CD8-positive, alpha-beta memory T cell (primary cell): ENCODE results near the gene ZNF584. TPM values are rescaled to one million over a fixed set of nuclear protein-coding genes. Genes with fewer than 3 reads are reported as not detected.

ENCODE experiments used
- CTCF ChIA-PET: fragments of 350-600 bp; sonication (Branson Sonifier 250); formaldehyde crosslinking; loops from one replicate; lab custom pipeline; 2021; ENCODE audit warnings: antibody characterized with exemption; lab: Charles Lee
- POLR2A ChIA-PET: fragments of 350-600 bp; sonication (Branson Sonifier 250); formaldehyde crosslinking; loops from one replicate; lab custom pipeline; 2021; ENCODE audit warnings: antibody characterized with exemption; lab: Charles Lee
- DNase-seq, 5 donors: peaks; one replicate each; pipeline versions ENCODE4 v3.0.0 to v3.0.0-alpha.2; 2020 to 2022; ENCODE audit warnings: mixed read lengths in 1 of 5
- H3K27ac ChIP-seq: one replicate; pipeline ENCODE4 v1.7.0; 2013; ENCODE audit warnings: low read depth, mild to moderate bottlenecking, low read length, moderate library complexity
- H3K27me3 ChIP-seq: 2 replicates; pipeline ENCODE4 v1.7.0; 2013; ENCODE audit warnings: low read length, mild to moderate bottlenecking; ENCODE audit not compliant: insufficient read depth, poor library complexity, severe bottlenecking
- H3K36me3 ChIP-seq: 2 replicates; pipeline ENCODE4 v1.7.0; 2013; ENCODE audit warnings: mild to moderate bottlenecking, low read length, moderate library complexity; ENCODE audit not compliant: insufficient read depth
- H3K4me1 ChIP-seq: 2 replicates; pipeline ENCODE4 v1.7.0; 2013; ENCODE audit warnings: mild to moderate bottlenecking, low read length, moderate library complexity; ENCODE audit not compliant: insufficient read depth
- H3K4me3 ChIP-seq: 2 replicates; pipeline ENCODE4 v1.7.0; 2013; ENCODE audit warnings: mild to moderate bottlenecking, low read length
- H3K9me3 ChIP-seq: 2 replicates; pipeline ENCODE4 v1.7.0; 2013; ENCODE audit warnings: mild to moderate bottlenecking, low read length
- H3K27ac Mint-ChIP-seq, 8 donors: one replicate each; pipeline ENCODE4 v1.8.0; 2020 to 2021; ENCODE audit warnings: mixed read lengths in 8 of 8, mild to moderate bottlenecking in 6 of 8, inconsistent platforms in 3 of 8, moderate library complexity in 3 of 8
- H3K27me3 Mint-ChIP-seq, 2 donors: one replicate each; pipeline ENCODE4 v1.8.0; 2020 to 2021; ENCODE audit warnings: mixed read lengths in 2 of 2, mild to moderate bottlenecking in 1 of 2, moderate library complexity in 1 of 2
- H3K36me3 Mint-ChIP-seq, 3 donors: one replicate each; pipeline ENCODE4 v1.8.0; 2020 to 2021; ENCODE audit warnings: mixed read lengths in 3 of 3, inconsistent platforms in 1 of 3, mild to moderate bottlenecking in 1 of 3
- H3K4me1 Mint-ChIP-seq, 3 donors: one replicate each; pipeline ENCODE4 v1.8.0; 2020 to 2021; ENCODE audit warnings: mixed read lengths in 3 of 3, inconsistent platforms in 1 of 3, mild to moderate bottlenecking in 1 of 3
- H3K4me3 Mint-ChIP-seq, 7 donors: one replicate each; pipeline ENCODE4 v1.8.0; 2020 to 2021; ENCODE audit warnings: mixed read lengths in 7 of 7, mild to moderate bottlenecking in 6 of 7, moderate library complexity in 4 of 7, inconsistent platforms in 2 of 7
- H3K9me3 Mint-ChIP-seq, 5 donors: one replicate each; pipeline ENCODE4 v1.8.0; 2020 to 2022; ENCODE audit warnings: mixed read lengths in 5 of 5, mild to moderate bottlenecking in 3 of 5, moderate library complexity in 2 of 5, inconsistent platforms in 1 of 5
- polyA plus RNA-seq: library from polyadenylated mRNA; unstranded; fragments of 300-500 nt; fragmentation: Illumina TruSeq; gene quantifications from one replicate; pipeline ENCODE4 v1.2.3, GENCODE V29; 2021
- total RNA-seq, 2 experiments: library from RNA; stranded (reverse); gene quantifications; one replicate each; pipeline ENCODE4 v1.2.3, GENCODE V29; 2021

Gene ZNF584
- total and polyA plus RNA-seq, 3 experiments from 2014 or later = 7.5 to 22.6 (median 20.9) TPM

DNA sequence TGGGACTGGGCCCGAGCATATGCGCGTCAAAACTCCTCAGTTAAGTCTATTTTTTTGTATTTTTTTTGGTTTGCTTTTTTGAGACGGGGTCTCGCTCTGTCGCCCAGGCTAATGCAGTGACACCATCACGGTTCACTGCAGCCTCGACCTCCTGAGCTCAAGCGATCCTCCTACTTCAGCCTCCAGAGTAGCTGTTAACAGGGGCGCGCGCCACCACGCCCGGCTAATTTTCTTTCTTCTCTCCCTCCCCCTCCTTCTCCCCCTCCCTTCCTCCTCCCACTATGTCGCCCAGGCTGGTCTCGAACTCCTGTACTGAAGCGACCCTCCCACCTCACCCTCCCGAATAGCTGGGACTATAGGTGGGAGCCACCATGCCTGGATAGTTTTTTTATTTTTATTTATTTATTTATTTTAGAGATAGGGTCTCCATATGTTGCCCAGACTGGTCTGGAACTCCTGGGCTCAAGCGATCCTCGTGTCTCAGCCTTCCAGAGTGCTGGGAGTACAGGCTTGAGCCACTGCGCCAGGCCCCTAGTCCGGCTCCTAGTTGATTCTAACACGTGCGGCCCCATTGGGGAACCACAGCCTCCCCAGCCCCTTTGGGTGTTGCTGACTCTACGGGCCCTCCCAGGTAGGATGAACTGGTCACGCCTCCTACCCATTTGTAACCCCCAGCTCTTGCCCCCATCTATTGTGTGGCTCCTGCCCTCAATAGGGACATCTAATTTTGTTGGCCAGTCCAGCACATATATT, 26.8 kb upstream of the ZNF584 start:
- H3K36me3 Mint-ChIP-seq = peaks cover 0 to 6% (median 0%) of the 10 kb centered on the region in 3 donors
- no peaks in the 10 kb centered on the region for H3K9me3 ChIP-seq
- DNase-seq = no peak
- H3K27ac ChIP-seq = peak overlapping the region; percentile 80
- POLR2A ChIA-PET = interaction anchor here (0.5 to 1.4 kb wide), 4 partner anchors 19 to 803 kb away, joined by 3 to 11 read pairs (median 3); partner anchors contain the start of genes ZNF416, ZNF497 and ZNF584
- peaks cover 30% of the 10 kb centered on the region for H3K4me1 ChIP-seq
- CTCF ChIA-PET = interaction anchor here (1.1 kb wide), 1 partner anchor 19 kb away, joined by 3 read pairs; the partner anchor contains the start of gene ZNF497
- peaks cover 0 to 1% of the 10 kb centered on the region in 2 donors for H3K27me3 Mint-ChIP-seq
- peak overlapping the region; percentile 87 to 98 (median 93) for H3K4me3 Mint-ChIP-seq
- H3K27me3 ChIP-seq = no peaks in the 10 kb centered on the region
- H3K27ac Mint-ChIP-seq = peak overlapping the region; percentile 93 to 99 (median 96)
- peaks cover 17 to 44% (median 29%) of the 10 kb centered on the region in 3 donors for H3K4me1 Mint-ChIP-seq
- H3K4me3 ChIP-seq = peak overlapping the region; percentile 55
- no peaks in the 10 kb centered on the region for H3K36me3 ChIP-seq
- no peaks in the 10 kb centered on the region for H3K9me3 Mint-ChIP-seq

DNA sequence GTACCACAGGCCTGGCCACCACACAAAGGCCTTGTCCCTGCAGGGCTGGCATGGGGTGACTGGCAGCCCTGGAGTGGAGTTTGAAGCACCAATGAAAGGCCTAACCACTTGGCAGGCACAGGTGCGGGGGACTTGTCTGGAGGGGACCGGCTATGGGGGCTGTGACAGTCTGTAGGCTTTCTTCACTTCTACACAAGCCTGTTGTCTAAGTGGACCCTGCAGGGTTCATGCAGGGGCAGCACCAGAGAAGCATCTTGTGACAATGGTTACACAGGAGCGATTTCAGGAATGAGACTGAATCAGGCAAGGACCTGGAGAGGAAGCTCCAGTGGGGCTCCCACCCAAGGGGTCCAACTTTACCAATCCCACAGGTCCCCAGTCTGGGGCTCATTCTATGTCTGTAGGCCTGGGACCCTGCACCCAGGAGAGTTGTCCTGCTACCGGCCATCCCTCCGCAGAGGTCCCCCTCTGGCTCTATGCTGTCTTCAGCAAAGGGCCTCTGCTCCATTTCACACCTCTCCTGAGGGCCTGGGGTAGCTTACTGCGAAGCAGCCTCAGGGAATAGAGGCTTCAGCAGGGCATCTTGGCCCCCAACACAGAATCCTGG, 25.3 kb upstream of the ZNF584 start:
- ChIA-PET POLR2A (no interaction called here), CTCF (no interaction called here)
- Mint-ChIP-seq H3K27me3 (peaks cover 0 to 3% of the 10 kb centered on the region in 2 donors), H3K36me3 (peaks cover 0 to 18% (median 0%) of the 10 kb centered on the region in 3 donors), H3K4me1 (peaks cover 32 to 58% (median 43%) of the 10 kb centered on the region in 3 donors), H3K9me3 (no peaks in the 10 kb centered on the region), H3K27ac (peak overlapping the region in 7 of 8 donors; percentile 21 to 95 (median 77)), H3K4me3 (peak overlapping the region in 4 of 7 donors; percentile 45 to 93 (median 63))
- Histone ChIP-seq H3K9me3 (no peaks in the 10 kb centered on the region), H3K4me1 (peaks cover 37% of the 10 kb centered on the region), H3K27me3 (no peaks in the 10 kb centered on the region), H3K27ac (no peak overlapping the region), H3K36me3 (peaks cover under 1% of the 10 kb centered on the region), H3K4me3 (no peak overlapping the region)
- no peak for DNase-seq

DNA sequence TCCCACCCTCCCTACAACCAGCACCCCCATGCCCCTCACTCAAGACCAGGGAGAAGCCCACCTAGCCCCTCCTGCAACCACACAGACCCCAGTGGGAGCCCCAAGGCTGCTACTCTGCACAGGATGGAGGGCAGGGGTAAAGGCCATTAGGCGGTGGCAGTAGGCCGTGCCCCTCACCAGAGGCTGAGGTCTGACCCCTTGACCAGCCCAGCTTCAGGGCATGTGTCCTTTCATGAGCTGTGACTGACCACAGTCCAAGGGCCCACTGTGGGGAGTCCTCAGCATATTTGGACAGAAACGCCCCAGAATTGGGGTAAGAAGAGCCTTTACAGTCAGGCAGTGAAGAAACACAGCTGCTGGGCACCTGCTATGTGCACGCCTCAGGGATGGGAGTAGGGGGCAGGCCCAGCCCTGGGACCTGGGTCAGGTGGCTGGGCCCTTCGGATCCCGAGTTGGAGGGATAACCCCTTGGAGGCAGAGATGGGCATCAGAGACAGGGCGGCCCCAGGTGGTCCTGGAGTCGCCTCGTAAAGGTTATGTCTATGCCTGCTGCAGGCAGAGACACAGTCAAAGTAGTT, 23.0 kb upstream of the ZNF584 start:
- Histone ChIP-seq H3K27ac (peak overlapping the region; percentile 95), H3K36me3 (peaks cover 10% of the 10 kb centered on the region), H3K9me3 (no peaks in the 10 kb centered on the region), H3K4me1 (peaks cover 29% of the 10 kb centered on the region), H3K4me3 (peak overlapping the region; percentile 83), H3K27me3 (no peaks in the 10 kb centered on the region)
- DNase-seq = no peak
- Mint-ChIP-seq H3K9me3 (no peaks in the 10 kb centered on the region), H3K27me3 (peaks cover 0 to 3% of the 10 kb centered on the region in 2 donors), H3K4me3 (peak overlapping the region; percentile 92 to 97 (median 94)), H3K4me1 (peaks cover 32 to 56% (median 42%) of the 10 kb centered on the region in 3 donors), H3K36me3 (peaks cover 4 to 30% (median 6%) of the 10 kb centered on the region in 3 donors), H3K27ac (peak overlapping the region; percentile 93 to 98 (median 97))
- ChIA-PET POLR2A (interaction anchor here (1.5 kb wide), 1 partner anchor 23 kb away, joined by 8 read pairs; the partner anchor contains the start of gene ZNF497), CTCF (no interaction called here)

- H3K4me1 Mint-ChIP-seq = peaks cover 37 to 61% (median 44%) of the 10 kb centered on the region in 3 donors
- CTCF ChIA-PET = interaction anchor here (0.7 kb wide), 1 partner anchor 195 kb away, joined by 3 read pairs; no protein-coding TSS in a partner anchor
Observed at GRCh38 chr19:58385891-58386575, 22.4 kb upstream of the ZNF584 start.

GRCh38 chr19:58386576-58387337, 21.7 kb upstream of the ZNF584 start, which contains the start of gene RPS5:
TSS of gene RPS5 (plus strand) at chr19:58387269. CDS start at chr19:58388138, 869 bp downstream.
- peak; percentile 90 to 99 (median 95) for DNase-seq
- H3K27me3 Mint-ChIP-seq = peaks cover 0 to 3% of the 10 kb centered on the region in 2 donors
- H3K4me3 Mint-ChIP-seq = peak within 1 kb of the TSS; percentile 92 to 97 (median 94)
- peaks cover 28% of the 10 kb centered on the region for H3K4me1 ChIP-seq
- H3K36me3 Mint-ChIP-seq = peaks cover 6 to 41% (median 8%) of the 10 kb centered on the region in 3 donors
- H3K4me1 Mint-ChIP-seq = peaks cover 37 to 59% (median 41%) of the 10 kb centered on the region in 3 donors
- H3K9me3 Mint-ChIP-seq = no peaks in the 10 kb centered on the region
- H3K4me3 ChIP-seq = peak within 1 kb of the TSS; percentile 83
- CTCF ChIA-PET = interaction anchor here (0.7 kb wide), 1 partner anchor 194 kb away, joined by 3 read pairs; no protein-coding TSS in a partner anchor
- H3K9me3 ChIP-seq = no peaks in the 10 kb centered on the region
- peak within 1 kb of the TSS; percentile 95 for H3K27ac ChIP-seq
- peaks cover 16% of the 10 kb centered on the region for H3K36me3 ChIP-seq
- POLR2A ChIA-PET = interaction anchor here (0.6 to 1.5 kb wide), 4 partner anchors 24 to 91 kb away, joined by 4 to 8 read pairs (median 4); partner anchors contain the start of gene ZNF497
- H3K27me3 ChIP-seq = no peaks in the 10 kb centered on the region
- peak within 1 kb of the TSS; percentile 93 to 99 (median 98) for H3K27ac Mint-ChIP-seq

More at GRCh38 chr19:58385891-58386575, 22.4 kb upstream of the ZNF584 start:
- Histone ChIP-seq H3K27me3 (no peaks in the 10 kb centered on the region), H3K27ac (peak overlapping the region; percentile 95), H3K4me1 (peaks cover 29% of the 10 kb centered on the region), H3K9me3 (no peaks in the 10 kb centered on the region), H3K4me3 (peak overlapping the region; percentile 83), H3K36me3 (peaks cover 16% of the 10 kb centered on the region)
- H3K36me3 Mint-ChIP-seq = peaks cover 6 to 36% (median 8%) of the 10 kb centered on the region in 3 donors
- no peaks in the 10 kb centered on the region for H3K9me3 Mint-ChIP-seq
- POLR2A ChIA-PET = interaction anchor here (0.6 to 1.5 kb wide), 2 partner anchors 23 to 92 kb away, joined by 4 to 8 read pairs; partner anchors contain the start of gene ZNF497
- peak in 1 of 5 donors; percentile 26 for DNase-seq
- peak overlapping the region; percentile 92 to 97 (median 94) for H3K4me3 Mint-ChIP-seq
- peak overlapping the region; percentile 93 to 99 (median 98) for H3K27ac Mint-ChIP-seq
- H3K27me3 Mint-ChIP-seq = peaks cover 0 to 3% of the 10 kb centered on the region in 2 donors

- peak overlapping the region; percentile 95 for H3K27ac ChIP-seq
- peaks cover 19% of the 10 kb centered on the region for H3K36me3 ChIP-seq
- DNase-seq = no peak
- peaks cover 23% of the 10 kb centered on the region for H3K4me1 ChIP-seq
- Mint-ChIP-seq H3K27ac (peak overlapping the region; percentile 93 to 99 (median 98)), H3K4me3 (peak overlapping the region; percentile 92 to 97 (median 94)), H3K27me3 (peaks cover 0 to 3% of the 10 kb centered on the region in 2 donors), H3K4me1 (peaks cover 31 to 54% (median 38%) of the 10 kb centered on the region in 3 donors), H3K36me3 (peaks cover 6 to 45% (median 8%) of the 10 kb centered on the region in 3 donors), H3K9me3 (no peaks in the 10 kb centered on the region)
- no peaks in the 10 kb centered on the region for H3K27me3 ChIP-seq
- peak overlapping the region; percentile 83 for H3K4me3 ChIP-seq
- H3K9me3 ChIP-seq = no peaks in the 10 kb centered on the region
- POLR2A ChIA-PET = interaction anchor here (0.7 to 1.2 kb wide), 2 partner anchors 25 to 77 kb away, joined by 4 to 5 read pairs; partner anchors contain the start of gene ZNF497
- CTCF ChIA-PET = no interaction called here
Observed at GRCh38 chr19:58387338-58388174, 20.9 kb upstream of the ZNF584 start.
